Activated CD8-positive, alpha-beta memory T cell treated with anti-CD3 and anti-CD28 coated beads for 48 hours (primary cell): ENCODE measurements around the gene CX3CL1.
"Not testable (repeated sequence)": the region's sequence is repeated elsewhere in the genome, so short reads cannot be mapped to it uniquely, and the experiment has no call there.

Experiments
- DNase-seq, 3 experiments: peaks; one replicate each; pipeline ENCODE4 v3.0.0-alpha.2; 2020; ENCODE audit warnings: low read depth in 2 of 3, low spot score in 2 of 3

The CX3CL1 gene

GRCh38 chr16:57382535-57383275, 10.4 kb downstream of the CX3CL1 start:
- no peak for DNase-seq

DNA sequence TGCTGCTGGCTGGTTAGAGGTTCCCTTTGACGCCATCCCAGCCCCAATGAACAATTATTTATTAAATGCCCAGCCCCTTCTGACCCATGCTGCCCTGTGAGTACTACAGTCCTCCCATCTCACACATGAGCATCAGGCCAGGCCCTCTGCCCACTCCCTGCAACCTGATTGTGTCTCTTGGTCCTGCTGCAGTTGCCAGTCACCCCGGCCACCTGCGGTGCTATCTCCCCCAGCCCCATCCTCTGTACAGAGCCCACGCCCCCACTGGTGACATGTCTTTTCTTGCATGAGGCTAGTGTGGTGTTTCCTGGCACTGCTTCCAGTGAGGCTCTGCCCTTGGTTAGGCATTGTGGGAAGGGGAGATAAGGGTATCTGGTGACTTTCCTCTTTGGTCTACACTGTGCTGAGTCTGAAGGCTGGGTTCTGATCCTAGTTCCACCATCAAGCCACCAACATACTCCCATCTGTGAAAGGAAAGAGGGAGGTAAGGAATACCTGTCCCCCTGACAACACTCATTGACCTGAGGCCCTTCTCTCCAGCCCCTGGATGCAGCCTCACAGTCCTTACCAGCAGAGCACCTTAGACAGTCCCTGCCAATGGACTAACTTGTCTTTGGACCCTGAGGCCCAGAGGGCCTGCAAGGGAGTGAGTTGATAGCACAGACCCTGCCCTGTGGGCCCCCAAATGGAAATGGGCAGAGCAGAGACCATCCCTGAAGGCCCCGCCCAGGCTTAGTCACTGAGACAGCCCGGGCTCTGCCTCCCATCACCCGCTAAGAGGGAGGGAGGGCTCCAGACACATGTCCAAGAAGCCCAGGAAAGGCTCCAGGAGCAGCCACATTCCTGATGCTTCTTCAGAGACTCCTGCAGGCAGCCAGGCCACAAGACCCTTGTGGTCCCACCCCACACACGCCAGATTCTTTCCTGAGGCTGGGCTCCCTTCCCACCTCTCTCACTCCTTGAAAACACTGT, 11.3 kb downstream of the CX3CL1 start:
- DNase-seq: no peak

DNA sequence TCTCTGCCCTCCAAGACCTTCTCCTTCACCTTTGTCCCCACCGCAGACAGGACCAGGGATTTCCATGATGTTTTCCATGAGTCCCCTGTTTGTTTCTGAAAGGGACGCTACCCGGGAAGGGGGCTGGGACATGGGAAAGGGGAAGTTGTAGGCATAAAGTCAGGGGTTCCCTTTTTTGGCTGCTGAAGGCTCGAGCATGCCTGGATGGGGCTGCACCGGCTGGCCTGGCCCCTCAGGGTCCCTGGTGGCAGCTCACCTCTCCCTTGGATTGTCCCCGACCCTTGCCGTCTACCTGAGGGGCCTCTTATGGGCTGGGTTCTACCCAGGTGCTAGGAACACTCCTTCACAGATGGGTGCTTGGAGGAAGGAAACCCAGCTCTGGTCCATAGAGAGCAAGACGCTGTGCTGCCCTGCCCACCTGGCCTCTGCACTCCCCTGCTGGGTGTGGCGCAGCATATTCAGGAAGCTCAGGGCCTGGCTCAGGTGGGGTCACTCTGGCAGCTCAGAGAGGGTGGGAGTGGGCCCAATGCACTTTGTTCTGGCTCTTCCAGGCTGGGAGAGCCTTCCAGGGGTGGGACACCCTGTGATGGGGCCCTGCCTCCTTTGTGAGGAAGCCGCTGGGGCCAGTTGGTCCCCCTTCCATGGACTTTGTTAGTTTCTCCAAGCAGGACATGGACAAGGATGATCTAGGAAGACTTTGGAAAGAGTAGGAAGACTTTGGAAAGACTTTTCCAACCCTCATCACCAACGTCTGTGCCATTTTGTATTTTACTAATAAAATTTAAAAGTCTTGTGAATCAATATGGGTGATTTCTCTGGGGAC, 12.2 kb downstream of the CX3CL1 start:
- no peak for DNase-seq

- no peak for DNase-seq
These were observed 12.8 kb downstream of the CX3CL1 start for GRCh38 chr16:57385083-57385482.

GRCh38 chr16:57386381-57386951, 14.2 kb downstream of the CX3CL1 start:
- no peak for DNase-seq

DNA sequence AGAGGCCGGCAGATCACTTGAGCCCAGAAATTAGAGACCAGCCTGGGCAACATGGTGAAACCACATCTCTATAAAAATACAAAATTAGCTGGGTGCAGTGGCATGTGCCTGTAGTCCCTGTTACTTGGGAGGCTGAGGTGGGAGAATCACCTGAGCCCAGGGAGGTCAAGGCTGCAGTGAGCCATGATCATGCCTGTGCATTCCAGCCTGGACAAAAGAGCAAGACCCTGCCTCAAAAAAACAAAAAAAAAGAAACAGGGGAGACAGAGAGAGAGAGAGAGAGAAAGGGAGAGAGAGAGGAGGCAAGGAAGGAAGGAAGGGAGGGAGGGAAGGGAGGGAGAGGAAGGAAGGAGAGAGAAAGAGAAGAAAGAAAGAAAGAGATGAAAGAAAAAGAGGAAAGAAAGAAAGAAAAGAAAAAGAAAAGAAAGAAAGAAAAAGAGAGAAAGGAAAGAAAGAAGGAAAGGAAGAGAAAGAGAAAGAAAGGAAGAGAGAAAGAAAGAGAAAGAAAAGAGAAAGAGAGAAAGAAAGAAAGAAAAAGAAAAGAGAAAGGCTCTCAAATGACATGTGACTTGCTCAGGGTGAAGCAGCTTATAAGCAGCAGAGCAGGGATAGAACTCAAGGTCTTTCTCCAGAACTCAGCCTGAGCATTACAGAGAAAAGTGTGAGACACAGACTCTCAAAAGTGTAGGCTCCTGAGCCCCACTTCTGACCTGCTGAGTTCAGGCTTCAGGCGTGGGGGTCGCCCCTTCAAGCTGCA, 15.5 kb downstream of the CX3CL1 start:
- no peak for DNase-seq

DNA sequence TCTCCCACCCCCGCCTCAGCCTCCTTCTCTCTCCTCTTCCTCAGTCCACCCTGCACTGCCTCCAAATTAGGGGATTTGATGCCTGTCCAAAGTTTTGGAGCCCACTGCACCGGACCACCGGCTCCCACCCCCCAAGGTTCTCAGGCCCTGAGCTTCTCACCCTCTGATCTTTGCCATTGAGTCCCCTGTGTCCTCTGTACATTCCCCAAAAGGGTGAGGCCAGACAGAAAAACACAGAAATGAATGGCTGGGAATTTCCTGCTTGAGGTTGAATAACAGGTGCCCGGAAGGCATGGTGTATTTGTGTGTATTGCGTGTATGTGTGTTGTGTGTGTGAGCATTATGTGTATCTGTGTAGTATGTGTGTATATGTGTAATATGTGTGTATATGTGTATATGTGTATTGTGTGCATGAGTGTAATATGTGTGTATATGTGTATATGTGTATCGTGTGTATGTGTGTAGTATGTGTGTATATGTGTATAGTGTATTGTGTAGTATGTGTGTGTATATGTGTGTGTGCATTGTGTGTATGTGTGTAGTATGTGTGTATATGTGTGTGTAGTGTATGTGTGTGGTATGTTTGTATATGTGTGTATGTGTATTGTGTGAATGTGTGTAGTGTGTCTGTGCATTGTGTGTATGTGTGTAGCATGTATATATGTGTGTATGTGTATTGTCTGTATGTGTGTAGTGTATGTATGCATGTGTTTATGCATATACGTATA, 16.2 kb downstream of the CX3CL1 start:
- no peak for DNase-seq

GRCh38 chr16:57389087-57389468, 16.8 kb downstream of the CX3CL1 start:
- no peak for DNase-seq

- no peak for DNase-seq
These were observed 18.5 kb downstream of the CX3CL1 start for GRCh38 chr16:57390636-57391295.

- no peak for DNase-seq
These were observed 19.0 kb downstream of the CX3CL1 start for GRCh38 chr16:57391300-57391699.

DNA sequence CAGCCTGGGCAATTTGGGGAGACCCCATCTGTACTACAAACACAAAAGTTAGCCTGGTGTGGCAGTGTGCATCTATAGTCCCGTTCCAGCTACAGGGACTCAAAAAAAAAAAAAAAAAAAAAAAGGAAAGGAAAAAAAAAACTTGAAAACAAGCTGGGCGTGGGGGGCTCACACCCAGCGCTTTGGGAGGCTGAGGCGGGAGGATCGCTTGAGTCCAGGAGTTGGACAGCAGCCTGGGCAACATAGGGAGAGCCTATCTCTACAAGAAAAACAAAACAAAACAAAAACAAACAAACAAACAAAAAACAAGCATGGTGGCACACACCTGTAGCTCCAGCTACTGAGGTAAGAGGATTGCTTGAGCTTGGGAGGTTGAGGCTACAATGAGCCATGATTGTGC, 19.4 kb downstream of the CX3CL1 start:
- no peak for DNase-seq

DNA sequence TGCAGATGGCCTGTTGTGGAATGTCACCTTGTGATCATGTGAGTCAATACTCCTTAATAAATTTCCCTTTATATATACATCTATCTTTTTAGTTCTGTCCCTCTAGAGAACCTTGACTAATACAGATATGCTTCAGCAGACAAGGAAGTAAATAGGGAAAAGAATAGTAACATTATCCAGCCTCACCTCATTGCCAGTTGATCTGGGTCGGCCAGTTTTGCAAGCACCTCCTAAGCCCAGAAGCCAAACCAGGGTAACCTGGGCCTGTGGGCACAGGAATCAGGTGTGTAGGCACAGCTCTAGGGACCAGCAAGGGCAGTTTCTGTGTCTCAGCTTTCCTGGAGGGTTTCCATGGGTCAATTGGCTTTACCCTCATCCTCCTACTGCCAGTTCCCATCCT, 20.4 kb downstream of the CX3CL1 start:
- no peak for DNase-seq

GRCh38 chr16:57394444-57394843, 22.2 kb downstream of the CX3CL1 start:
- no peak for DNase-seq

DNA sequence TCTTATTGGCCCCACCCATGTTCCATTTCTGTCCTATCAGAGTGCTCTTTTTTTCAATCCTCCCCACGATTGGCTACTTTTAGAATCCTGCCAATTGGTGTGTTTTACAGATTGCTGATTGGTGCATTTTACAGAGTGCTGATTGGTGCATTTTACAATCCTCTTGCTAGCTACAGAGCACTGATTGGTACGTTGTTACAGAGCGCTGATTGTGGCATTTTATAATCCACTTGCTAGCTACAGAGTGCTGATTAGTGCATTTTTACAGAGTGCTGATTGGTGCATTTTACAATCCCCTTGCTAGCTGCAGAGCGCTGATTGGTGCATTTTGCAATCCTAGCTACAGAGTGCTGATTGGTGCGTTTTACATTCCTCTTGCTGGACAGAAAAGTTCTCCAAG, 22.7 kb downstream of the CX3CL1 start:
- no peak for DNase-seq

DNA sequence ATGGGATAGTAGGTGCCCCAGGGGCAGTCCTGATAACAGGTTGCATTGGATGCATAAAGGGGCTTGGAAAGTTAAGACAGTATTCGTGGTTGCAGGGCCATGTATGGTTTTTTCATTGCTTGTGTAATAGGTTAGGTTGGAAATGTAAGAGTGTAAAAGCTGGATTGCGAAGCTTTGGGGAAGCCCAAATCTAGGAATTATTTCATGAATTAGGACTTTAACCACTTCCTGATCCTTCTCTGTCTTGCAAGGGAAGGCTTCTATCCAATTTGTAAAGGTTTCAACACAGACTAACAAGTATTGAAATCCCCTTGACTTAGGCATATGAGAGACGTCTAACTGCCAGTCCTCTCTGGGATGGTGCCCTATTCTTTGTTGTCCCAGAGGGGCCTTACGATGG, 24.5 kb downstream of the CX3CL1 start:
- no peak for DNase-seq

DNA sequence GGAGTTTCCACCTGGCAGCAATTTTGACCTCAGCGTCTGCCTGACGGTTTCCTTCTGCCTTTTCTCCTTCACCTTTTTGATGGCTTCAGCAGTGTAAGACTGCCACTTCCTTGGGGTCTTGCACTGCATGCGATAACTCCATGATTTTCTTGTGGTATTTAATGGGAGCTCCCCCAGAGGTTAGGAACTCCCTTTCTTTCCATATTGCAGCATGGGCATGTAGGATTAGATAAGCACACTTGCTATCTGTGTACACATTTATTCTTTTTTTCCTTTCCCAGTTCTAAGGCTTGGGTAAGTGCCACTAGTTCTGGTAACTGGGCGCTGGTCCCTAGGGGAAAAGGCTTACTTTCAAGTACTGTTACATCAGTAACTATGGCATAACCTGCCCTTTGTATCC, 25.2 kb downstream of the CX3CL1 start:
- DNase-seq: not testable (repeated sequence)

DNA sequence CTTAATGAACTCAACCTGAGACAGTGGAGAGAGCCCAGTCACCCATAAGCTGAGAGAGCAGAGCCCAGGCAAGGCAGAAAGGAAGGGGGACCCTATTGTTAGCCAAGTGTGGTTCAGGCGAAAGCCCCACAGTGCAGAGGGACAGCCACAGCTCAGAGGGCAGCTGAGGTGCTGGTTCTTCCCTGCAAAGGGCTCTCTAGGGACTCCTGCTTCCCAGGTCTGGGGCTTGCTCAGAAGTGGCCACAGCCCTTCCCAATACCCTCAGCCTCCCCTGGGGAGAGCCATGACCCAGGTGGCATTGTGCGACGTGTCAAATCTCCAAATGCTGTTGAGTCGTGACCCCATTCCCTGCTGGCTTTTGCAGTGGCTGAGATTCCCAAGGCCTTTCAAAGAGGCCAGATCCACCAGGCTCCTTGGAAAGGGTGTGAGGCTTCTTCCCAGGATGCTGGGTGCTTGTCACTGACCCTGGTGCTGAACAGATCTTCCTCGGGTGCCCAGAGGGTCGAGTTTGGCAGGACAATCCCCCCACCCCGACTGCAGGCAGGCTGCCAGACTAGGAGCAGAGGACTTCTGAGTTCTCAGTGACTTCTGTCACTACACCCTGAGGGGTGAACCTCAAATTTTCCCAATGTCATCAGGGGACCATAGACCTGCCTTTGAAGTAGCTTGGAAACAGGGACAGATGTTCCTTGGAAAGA, 29.8 kb downstream of the CX3CL1 start:
- DNase-seq: no peak

- DNase-seq: no peak
These were observed 31.9 kb downstream of the CX3CL1 start, which contains the start of gene CCL17 for GRCh38 chr16:57403965-57404817. CCL17 (plus strand) TSS chr16:57404767; CDS start chr16:57413933, 9,166 bp downstream.
